ENCODE results near the gene SLC4A4. TPM values are rescaled to one million over a fixed set of nuclear protein-coding genes. Genes with fewer than 3 reads are reported as not detected.

Gene SLC4A4
- total and polyA plus RNA-seq, 2 of the 13 experiments (the other 11 are each of a cell fraction or from before 2014, with no cell fraction given): 0.01 TPM; not detected in 1

DNA sequence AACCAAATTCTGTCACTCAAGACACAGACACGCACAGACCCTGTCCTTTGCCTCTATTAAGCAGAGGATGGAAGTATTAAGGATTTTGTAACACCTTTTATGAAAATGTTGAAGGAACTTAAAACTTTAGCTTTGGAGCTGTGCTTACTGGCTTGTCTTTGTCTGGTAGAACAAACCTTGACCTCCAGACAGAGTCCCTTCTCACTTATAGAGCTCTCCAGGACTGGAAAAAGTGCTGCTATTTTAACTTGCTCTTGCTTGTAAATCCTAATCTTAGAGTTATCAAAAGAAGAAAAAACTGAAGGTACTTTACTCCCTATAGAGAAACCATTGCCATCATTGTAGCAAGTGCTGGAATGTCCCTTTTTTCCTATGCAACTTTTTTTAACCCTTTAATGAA is 229.3 kb downstream of the SLC4A4 start (continued):
- TF ChIP-seq, protein P1, sequence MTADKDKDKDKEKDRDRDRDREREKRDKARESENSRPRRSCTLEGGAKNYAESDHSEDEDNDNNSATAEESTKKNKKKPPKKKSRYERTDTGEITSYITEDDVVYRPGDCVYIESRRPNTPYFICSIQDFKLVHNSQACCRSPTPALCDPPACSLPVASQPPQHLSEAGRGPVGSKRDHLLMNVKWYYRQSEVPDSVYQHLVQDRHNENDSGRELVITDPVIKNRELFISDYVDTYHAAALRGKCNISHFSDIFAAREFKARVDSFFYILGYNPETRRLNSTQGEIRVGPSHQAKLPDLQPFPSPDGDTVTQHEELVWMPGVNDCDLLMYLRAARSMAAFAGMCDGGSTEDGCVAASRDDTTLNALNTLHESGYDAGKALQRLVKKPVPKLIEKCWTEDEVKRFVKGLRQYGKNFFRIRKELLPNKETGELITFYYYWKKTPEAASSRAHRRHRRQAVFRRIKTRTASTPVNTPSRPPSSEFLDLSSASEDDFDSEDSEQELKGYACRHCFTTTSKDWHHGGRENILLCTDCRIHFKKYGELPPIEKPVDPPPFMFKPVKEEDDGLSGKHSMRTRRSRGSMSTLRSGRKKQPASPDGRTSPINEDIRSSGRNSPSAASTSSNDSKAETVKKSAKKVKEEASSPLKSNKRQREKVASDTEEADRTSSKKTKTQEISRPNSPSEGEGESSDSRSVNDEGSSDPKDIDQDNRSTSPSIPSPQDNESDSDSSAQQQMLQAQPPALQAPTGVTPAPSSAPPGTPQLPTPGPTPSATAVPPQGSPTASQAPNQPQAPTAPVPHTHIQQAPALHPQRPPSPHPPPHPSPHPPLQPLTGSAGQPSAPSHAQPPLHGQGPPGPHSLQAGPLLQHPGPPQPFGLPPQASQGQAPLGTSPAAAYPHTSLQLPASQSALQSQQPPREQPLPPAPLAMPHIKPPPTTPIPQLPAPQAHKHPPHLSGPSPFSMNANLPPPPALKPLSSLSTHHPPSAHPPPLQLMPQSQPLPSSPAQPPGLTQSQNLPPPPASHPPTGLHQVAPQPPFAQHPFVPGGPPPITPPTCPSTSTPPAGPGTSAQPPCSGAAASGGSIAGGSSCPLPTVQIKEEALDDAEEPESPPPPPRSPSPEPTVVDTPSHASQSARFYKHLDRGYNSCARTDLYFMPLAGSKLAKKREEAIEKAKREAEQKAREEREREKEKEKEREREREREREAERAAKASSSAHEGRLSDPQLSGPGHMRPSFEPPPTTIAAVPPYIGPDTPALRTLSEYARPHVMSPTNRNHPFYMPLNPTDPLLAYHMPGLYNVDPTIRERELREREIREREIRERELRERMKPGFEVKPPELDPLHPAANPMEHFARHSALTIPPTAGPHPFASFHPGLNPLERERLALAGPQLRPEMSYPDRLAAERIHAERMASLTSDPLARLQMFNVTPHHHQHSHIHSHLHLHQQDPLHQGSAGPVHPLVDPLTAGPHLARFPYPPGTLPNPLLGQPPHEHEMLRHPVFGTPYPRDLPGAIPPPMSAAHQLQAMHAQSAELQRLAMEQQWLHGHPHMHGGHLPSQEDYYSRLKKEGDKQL (CRISPR knock-in tag; IDR thresholded peaks at IDR 0.05; ENCODE audit: low read depth): no peak
- TF ChIP-seq SUZ12 (IDR thresholded peaks at IDR 0.05; ENCODE audit: low read depth, low read length) (no peak), ONECUT2 (CRISPR knock-in tag; IDR thresholded peaks at IDR 0.05) (no peak), KDM3A (CRISPR knock-in tag; IDR thresholded peaks at IDR 0.05; ENCODE audit: low read depth) (no peak), NFE2L2 (IDR thresholded peaks at IDR 0.05; ENCODE audit: low read length) (no peak), ETV5 (CRISPR knock-in tag; IDR thresholded peaks at IDR 0.05; ENCODE audit: borderline replicate concordance) (no peak), ZNF333 (CRISPR knock-in tag; IDR thresholded peaks at IDR 0.05; ENCODE audit: borderline replicate concordance) (no peak), NFIB (CRISPR knock-in tag; IDR thresholded peaks at IDR 0.05; ENCODE audit: borderline replicate concordance) (no peak)
- TF ChIP-seq, protein P2, sequence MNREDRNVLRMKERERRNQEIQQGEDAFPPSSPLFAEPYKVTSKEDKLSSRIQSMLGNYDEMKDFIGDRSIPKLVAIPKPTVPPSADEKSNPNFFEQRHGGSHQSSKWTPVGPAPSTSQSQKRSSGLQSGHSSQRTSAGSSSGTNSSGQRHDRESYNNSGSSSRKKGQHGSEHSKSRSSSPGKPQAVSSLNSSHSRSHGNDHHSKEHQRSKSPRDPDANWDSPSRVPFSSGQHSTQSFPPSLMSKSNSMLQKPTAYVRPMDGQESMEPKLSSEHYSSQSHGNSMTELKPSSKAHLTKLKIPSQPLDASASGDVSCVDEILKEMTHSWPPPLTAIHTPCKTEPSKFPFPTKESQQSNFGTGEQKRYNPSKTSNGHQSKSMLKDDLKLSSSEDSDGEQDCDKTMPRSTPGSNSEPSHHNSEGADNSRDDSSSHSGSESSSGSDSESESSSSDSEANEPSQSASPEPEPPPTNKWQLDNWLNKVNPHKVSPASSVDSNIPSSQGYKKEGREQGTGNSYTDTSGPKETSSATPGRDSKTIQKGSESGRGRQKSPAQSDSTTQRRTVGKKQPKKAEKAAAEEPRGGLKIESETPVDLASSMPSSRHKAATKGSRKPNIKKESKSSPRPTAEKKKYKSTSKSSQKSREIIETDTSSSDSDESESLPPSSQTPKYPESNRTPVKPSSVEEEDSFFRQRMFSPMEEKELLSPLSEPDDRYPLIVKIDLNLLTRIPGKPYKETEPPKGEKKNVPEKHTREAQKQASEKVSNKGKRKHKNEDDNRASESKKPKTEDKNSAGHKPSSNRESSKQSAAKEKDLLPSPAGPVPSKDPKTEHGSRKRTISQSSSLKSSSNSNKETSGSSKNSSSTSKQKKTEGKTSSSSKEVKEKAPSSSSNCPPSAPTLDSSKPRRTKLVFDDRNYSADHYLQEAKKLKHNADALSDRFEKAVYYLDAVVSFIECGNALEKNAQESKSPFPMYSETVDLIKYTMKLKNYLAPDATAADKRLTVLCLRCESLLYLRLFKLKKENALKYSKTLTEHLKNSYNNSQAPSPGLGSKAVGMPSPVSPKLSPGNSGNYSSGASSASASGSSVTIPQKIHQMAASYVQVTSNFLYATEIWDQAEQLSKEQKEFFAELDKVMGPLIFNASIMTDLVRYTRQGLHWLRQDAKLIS (CRISPR knock-in tag; IDR thresholded peaks at IDR 0.05): no peak

Measured in HepG2 (cell line).